Measurements from ENCODE around the gene NACAD.

NACAD gene

DNA sequence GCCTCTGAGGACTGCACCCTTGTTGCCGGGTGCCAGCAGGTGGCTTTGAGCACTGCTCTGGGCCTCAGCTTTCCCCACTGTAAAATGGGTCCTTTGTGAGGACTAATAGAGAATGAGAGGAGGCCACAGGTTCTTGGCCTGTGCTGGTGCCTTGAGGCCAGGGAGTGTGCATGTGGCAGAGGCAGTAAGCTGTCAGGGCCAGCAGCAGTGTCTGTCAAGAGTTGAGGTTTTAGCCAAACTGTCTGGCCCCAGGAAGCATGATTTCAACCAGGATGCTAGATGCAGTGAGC lies 13.5 kb downstream of the NACAD start:
- DNase-seq (ENCODE audit: low read depth, low spot score): no peak

DNA sequence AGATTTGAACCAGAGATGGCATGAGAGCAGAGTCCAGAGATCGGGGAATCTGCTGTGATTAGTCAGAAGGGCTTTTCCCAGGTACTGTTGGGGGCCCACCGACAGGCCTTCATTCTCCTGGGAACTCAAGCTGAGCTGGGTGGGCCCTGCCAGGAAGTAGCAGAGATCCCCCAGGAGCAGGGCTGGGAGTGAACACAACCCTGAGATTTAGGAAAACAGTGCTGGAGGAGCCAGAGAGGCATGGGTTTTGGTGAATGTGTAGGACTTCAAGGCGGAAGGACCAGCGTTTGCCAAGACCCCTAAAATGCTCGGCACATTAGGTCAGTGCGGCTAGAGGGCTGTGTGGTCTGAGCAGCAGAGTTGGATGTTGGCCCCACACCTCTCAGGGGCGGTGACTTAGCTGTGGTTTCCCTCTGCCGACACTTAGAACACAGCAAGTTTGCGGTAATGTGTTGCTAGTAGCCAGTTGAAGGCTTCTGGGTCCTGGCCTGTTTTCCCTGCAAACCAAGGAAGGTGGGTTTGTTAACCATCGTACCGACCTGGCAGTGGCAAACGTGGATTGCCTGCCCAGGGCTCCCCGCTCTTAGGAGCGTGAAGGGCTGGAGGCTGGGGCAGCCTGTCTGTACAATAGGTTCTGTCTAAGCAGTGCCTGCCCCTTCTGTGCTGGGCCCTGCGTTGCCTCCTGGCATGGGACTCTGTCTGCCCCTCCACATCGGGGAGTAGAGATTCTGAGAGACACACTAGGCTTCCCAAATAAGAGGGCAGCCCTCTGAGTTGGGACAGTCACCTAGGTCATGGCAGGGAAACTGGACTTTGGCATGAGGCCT lies 14.0 kb downstream of the NACAD start:
- no peak for DNase-seq (ENCODE audit: low read depth, low spot score)

DNA sequence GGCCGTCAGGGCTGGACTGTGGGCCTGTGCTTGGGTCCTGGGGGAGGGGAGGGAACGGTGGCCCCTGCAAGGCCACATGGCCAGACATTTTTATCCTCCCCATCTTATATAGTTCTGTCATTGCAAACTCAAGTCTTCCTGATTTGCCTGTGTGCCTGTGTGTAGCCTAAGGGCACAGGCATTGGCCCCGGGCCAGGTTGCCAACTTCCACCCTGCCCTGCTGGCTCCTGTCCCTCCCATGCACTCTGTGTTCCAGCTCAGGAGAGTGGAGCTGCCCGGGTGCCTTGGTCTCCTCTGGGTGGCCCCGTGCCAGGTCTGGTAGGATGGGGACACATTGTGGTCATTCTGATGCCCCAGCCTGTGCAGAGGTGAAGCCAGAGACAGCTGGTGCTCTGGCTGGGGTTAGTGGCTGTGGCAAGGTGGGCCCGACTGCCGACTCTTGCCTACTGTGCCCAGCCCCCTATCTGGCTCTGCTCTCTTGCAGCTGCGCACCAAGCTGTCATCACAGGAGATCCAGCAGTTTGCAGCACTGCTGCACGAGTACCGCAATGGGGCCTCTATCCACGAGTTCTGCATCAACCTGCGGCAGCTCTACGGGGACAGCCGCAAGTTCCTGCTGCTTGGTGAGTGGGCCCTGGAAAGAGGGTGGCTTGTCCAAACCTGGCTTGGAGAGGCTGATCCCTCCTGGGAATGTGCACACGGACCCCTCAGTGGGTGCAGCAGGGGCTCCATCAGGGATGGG lies 14.8 kb downstream of the NACAD start:
- DNase-seq (ENCODE audit: low read depth, low spot score): no peak

DNA sequence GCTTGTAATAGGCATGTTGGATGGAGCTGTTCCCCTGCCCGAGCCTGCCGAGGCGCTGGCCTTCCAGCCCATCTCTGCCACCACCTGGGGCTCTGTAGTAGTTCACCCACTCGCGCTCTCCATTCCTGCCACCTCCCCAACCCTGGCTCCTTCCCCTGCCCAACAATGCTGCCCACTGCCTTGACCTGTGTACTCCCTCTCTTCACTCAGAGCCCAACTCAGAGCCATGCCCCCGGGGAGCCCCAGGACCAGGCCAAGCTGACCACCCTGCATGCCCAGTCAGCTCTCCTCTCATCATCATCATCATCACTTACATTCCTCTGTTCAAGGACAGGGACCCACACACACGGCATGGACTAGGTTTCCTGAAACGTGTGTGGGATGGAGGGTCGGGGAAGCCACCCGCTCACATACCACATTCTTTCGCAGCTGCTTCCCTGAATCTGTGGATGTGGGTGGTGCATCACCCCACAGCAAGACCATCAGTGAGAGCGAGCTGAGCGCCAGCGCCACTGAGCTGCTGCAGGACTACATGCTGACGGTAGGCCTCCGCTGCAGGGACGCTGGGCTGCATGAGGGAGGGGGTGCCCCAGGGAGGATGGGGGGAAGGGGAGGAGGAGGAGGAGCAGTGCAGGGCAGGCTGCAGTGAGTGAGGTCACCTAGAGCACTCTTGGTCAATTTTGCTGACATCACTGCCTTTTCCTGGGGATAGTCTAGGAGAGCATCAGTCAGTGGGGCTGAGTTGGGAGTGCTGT lies 15.6 kb downstream of the NACAD start:
- DNase-seq (ENCODE audit: low read depth, low spot score): no peak

DNA sequence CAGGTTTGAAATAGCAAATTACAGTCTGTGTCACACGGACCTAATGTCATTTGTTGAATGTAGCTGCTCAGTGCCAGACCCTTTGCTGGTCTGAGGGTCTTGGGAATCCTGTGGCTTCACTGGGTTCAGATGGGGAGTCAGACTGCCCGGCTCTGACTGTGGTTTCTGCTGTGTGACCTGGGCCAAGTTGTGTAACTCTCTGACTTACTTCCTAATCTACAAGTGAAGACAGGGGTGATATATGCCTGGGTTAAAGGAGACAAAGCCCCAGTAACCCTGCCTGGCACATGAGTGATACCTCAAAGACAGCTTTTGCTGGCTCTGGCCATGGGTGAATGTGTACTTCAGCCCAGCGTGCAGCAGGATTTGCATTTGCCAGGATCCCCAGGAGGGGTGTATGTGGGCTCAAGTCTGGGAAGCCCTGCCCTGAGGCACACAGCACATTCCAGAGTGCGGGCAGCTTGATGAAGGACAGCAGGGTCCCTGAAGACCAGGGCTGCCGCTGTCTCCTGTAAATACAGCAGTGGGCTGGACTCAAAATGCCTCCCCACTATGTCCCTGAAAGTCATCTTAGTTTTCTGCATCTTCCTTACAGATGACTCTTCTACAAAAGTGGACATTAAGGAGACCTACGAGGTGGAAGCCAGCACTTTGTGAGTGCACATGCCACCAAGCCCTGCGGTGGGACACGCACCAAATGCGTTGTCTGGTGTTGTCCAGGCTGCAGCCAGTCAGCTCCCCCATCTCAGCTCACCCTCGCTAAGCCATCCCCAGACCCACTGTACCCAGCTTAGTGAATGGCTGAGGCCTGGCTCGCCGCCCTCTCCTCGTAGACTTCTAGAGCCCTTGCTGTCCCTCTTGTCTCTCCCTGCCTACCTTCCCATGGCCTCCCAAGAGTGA lies 16.4 kb downstream of the NACAD start:
- DNase-seq (ENCODE audit: low read depth, low spot score): no peak

DNA sequence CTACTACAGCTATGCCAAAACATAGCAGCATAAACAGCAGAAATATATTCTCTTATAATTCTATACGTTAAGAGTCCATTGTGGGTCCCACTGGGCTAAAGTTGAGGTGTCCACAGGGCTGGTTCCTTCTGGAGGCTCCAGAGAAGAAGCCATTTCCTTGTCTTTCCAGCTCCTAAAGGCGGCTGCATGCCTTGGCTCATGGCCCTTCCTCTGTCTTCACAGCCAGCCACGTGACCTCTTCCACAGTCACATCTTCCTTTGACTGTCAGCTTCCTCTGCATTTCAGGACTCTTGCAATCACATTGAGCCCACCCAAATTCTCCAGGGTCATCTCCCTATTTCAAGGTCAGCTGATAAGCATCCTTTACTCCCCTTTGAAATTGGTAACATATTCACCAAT lies 17.2 kb downstream of the NACAD start:
- DNase-seq (ENCODE audit: low read depth, low spot score): no peak

DNA sequence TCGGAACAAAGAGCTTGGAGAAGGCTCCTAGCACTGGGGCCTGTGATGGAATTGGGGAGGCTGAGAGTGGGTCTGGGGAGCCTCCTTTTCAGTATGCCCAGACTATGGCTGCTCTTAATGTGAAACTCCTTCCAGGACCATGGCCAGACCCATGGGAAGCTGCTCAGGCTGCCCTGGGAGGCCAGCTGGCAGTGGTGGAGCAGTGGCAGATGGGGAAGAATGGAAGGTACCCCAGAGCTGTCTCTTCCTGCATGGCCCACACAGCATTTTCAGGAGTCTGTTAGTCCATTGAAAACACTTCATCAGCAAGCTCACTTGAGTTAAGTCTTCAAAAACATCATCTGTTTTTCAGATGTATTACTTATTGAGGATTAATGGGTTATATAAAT lies 18.5 kb downstream of the NACAD start:
- no peak for DNase-seq (ENCODE audit: low read depth, low spot score)

DNA sequence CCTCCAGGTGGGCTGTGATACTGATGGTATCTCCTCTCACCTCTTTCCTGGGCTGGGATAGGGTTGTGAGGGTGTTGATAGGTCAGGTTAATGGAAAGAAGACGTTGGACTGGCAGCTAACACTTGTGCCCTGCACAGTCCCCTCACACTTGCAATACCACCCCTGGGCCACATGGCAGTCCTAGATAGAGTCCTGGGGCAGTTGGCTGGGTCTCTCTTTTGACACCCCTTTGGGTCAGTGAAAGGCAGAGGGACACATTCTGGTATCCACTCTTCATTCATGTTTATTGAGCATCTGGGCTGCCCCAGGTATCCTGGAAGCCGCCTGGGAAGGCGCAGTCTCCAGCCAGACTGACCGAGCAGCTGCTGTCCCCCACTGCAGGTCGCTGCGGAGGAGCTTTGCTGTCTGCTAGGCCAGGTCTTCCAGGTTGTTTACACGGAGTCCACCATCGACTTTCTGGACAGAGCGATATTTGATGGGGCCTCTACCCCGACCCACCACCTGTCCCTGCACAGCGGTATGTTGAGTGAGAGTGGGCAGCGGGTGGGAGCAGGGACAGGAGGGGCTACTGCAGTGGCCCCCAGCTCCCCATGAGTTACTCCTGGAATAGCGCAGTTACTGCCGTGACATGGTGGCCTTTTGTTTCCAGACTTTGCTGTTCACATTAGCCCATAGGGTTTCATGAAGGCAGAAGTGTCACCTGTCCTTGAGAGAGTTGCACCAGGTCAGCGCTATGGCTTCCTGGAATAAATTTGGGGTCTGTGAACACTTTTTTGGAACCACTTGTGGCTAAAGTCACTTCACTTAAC lies 19.1 kb downstream of the NACAD start:
- DNase-seq (ENCODE audit: low read depth, low spot score): no peak

DNA sequence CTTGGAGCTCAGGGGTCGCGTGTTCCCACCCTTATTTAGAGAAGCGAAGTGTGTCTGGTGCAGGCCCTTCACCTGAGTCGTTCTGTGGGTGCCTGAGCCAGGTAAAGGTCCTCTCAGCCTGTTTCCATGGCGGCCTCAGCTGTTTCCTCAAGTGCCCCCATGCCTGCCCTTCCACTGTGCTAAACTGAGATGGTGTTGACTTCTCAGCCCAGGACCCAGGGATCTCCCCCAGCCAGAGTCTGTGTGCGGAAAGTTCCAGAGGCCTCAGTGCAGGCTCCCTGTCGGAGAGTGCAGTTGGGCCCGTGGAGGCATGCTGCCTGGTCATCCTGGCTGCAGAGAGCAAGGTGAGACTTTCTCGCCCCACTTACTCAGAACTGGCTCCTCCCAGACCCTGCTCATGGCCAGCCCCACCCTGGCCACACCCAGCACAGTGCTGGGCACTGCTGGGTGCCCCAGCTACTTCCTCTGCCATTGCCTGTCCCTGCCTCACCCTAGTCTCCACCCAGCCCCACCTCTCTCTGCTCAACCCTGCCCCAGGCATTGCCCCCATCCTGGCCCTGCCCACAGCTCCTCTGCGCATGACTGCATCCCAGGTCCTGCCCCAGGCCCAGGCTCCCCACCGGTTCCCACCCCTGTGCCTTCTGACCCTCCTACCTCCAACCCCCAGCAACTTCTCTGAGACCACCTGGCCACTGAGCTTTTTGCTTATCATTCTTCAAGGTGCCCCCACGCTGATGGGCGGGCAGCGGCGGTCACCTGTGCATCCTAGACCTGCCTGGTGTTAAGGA lies 20.3 kb downstream of the NACAD start:
- no peak for DNase-seq (ENCODE audit: low read depth, low spot score)

DNA sequence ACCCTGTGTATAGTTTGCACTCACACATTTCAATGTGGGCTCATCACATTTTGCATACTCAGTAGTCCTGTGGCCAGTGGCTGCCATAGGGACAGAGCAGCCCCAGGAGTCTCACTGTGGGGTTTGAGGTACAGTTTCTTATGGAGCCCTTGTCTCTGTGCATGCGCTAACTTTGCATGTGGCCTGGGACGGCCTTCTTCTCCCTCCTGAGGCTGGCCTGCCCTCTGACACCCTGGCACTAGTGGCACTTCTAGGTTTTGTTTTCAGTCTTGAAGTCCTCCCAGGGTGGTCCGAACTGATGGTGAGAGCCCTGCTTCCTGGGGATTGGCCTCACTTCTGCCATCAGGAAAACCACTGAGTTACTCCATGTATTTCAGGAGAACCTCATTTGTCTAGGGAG lies 21.2 kb downstream of the NACAD start:
- DNase-seq (ENCODE audit: low read depth, low spot score): no peak

DNA sequence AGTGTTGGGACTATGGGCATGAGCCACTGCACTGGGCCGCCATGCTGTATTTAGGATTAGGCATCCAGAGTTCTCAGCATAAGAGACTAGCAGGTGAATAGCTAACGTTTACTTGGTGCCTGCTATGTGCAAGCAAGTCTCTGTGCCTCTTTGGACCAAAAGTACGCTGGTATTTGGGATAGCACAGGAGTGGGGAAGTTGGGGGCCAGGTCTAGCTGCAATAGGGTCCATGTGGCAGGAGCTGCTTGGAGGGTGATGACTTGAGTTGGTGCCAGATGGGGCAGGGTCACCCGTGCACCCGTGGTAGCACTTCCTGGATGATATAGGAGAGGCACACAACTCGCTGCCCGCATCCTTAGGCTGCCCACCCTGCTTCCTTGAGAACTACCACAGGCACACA lies 22.4 kb downstream of the NACAD start:
- DNase-seq (ENCODE audit: low read depth, low spot score): no peak

DNA sequence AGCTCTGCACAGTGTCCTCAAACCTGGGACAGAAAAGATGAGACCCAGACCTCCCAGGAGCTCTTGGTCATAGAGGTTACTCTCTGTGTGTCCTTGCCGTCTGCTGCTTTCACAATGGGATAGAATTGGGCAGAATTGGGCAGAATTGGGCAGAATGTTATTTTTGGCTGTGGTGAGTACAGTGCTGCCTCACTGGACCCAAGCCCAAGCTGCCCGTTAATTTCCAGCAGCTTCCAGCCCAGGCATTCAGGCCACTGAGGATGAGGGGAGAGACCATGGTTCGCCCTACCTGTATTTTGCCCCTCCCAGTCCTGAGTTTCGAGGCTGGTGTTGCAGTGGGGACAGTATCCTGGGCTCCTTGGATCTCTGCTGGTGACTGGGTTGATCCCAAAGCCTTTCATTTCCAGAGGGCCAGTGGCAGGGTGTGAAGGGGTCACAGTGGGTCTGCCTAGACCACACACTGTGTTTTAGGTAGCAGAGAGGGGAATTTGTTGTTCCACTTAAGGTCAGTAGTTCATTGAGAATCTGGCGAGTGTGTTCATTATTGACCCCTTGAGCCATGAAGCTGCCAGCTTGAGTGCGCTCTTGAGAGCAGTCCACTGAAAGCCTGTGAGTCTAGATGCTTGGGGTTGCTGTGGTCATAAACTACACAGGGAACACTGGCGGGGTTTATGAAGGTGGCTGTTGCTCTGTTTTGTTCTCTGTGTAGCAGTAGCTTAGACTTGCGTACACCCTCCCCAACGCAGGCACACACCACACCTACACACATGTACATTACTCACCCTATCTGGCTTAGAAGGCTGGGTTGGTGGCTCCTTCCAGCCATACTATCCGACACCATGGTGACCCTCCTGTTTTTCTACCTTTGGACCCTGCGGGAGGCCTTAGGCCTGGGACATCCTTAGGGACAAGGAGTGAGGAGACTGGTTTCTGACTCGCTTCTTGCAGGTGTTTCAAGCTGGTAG lies 23.5 kb downstream of the NACAD start:
- no peak for DNase-seq (ENCODE audit: low read depth, low spot score)

DNA sequence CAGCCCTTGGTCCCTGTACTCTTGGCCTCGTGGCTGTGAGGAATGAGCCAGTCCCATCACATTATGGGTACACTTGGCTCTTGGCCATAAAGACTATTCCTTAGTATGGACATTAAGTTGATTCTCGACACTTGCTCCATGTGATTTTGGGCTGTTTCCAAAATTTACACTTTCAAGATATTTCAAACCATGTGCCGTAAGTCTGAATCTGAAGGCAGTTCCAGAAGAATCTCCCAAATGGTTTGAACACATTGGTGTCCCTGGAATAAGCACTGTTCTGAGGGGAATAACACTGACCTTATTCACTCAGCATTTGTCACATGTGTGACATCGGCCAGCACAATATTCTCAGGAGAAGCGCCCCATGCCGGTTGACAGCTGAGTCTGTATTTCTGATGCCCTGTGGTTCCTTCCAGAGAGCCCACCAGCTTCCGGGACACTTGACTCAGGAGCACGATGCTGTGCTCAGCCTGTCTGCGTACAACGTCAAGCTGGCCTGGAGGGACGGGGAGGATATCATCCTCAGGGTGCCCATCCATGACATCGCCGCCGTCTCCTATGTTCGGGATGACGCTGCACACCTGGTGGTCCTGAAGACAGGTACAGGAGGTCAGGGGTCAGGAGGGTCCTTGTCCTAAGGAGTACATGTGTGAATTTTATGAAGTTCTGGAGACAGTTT lies 24.6 kb downstream of the NACAD start:
- no peak for DNase-seq (ENCODE audit: low read depth, low spot score)

DNA sequence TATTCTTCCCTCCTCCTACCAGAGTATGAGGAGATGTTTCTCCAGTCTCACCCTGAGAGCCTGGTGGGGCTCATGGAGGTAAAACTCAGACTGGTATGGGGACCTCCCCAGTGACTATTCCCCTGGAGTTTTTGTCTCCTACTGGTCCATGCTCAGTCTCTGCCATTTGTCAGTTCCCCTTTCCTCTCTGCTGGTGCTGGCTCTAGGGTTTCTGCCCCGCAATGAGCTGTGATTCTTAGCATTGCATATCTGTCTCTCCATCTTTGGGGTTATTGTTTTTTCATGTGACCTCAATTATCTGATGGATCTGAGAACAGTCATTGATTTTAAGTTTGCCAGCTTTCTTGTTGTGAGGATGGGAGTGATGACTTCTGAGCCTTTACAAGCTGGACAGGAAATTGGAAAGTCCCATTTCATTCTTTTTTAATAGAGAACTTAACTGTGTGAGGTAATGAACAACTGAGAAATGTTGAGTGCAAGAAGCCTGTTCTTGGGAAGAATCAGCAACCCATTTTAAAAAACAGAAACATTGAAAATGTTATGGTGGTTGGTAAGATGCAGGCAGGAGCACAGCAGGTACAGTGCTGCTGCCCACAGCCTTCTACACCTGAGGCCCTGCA lies 26.9 kb downstream of the NACAD start:
- DNase-seq (ENCODE audit: low read depth, low spot score): no peak

DNA sequence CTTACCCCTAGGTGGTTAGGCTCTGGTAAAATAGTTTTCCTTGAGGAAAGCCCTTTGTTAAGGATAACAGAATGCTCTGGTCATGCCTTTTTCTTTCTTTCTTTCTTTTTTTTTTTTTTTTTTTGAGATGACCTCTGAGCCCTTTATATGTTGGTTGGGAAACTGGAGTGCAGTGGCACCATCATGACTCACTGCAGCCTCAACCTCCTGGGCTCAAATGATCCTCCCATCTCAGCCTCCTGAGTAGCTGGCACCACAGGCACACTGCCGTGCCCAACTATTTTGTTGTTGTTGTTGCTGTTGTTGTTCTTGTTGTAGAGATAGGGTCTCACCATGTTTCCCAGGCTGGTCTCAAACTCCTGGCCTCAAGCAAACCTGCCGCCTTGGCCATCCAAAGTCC lies 27.4 kb downstream of the NACAD start:
- no peak for DNase-seq (ENCODE audit: low read depth, low spot score)

DNA sequence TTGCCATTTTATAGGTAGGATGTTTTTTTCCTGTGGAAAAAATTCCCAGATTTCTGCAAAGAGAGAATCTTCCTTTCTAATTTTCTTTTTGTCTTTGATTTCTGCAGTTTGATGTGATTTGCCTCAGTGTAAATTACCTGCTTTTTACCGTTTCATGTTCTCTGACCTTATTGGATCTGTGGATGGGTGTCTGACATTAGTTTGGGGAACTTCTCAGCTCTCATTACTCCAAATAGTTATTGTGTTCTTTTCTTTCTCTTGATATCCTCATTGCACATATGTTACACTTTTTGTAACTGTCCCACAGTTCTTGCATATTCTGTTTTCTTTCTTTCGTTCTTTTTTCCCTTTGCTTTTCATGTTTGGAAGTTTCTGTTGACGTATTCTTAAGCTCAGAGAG lies 28.5 kb downstream of the NACAD start:
- no peak for DNase-seq (ENCODE audit: low read depth, low spot score)

DNA sequence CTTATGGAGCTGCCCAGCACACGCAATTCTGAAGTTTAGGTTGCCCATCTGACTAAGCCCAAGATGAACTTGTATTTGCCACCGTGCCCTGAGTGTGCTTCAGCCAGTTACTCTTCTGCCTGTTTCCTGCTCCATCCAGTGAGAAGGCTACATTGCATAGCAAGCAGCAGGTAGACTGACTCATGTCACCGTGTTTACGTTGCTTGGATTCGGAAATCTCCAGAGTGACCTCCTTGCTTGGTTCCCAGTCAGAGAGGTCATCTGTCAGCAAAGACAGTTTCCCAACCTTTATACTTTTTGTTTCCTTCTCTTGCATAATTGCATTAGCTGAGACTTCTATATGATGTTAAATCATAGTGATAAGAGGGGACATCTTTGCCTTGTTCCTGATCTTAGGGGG lies 30.9 kb downstream of the NACAD start:
- no peak for DNase-seq (ENCODE audit: low read depth, low spot score)
